Measurements from ENCODE around the gene CLPTM1L.
A peak's percentile ranks its signal among the peaks of the same experiment; 100 is the strongest.

The CLPTM1L gene

GRCh38 chr5:1359713-1360112, 14.8 kb upstream of the CLPTM1L start:
- H2BK5ac ChIP-seq (ENCODE audit: low read length): no peak overlapping the region
- H4K8ac ChIP-seq (ENCODE audit: low read depth, low read length): no peak overlapping the region
- no peak overlapping the region for H3K23ac ChIP-seq (ENCODE audit: low read depth, low read length, poor library complexity)
- no peak overlapping the region for H2BK120ac ChIP-seq (ENCODE audit: low read depth, low read length)
- no peak overlapping the region for H3K4me3 ChIP-seq (ENCODE audit: low read length in 2 of 2)
- no peak overlapping the region for H3K14ac ChIP-seq (ENCODE audit: low read length)
- no peak overlapping the region for H2AK5ac ChIP-seq (ENCODE audit: low read depth, low read length)
- H3K9me3 ChIP-seq (replicated peaks in 1 of 2; ENCODE audit: control insufficient read depth in 2 of 2, insufficient read depth in 1 of 2, low read depth in 1 of 2, low read length in 2 of 2): no peaks in the 10 kb centered on the region
- no peaks in the 10 kb centered on the region for H3K4me1 ChIP-seq (ENCODE audit: control insufficient read depth in 2 of 2, insufficient read depth in 1 of 2, low read depth in 1 of 2, low read length in 2 of 2)
- no peak overlapping the region for H2BK15ac ChIP-seq (ENCODE audit: low read length)
- peaks cover 0 to 67% (median 0%) of the 10 kb centered on the region in 3 experiments for H3K27me3 ChIP-seq (ENCODE audit: control insufficient read depth in 3 of 3, insufficient read depth in 3 of 3, low read depth in 1 of 3, low read length in 3 of 3)
- H2BK12ac ChIP-seq (ENCODE audit: low read length): no peak overlapping the region
- H3K36me3 ChIP-seq (replicated peaks in 1 of 2; ENCODE audit: control insufficient read depth in 2 of 2, insufficient read depth in 2 of 2, low read length in 2 of 2): no peaks in the 10 kb centered on the region
- H3K4ac ChIP-seq (ENCODE audit: low read length): no peak overlapping the region
- peaks cover 2% of the 10 kb centered on the region for H3K79me1 ChIP-seq (ENCODE audit: low read depth, low read length)
- no peak overlapping the region for H3K9ac ChIP-seq (ENCODE audit: low read depth, low read length, poor library complexity)
- no peak overlapping the region for H3K4me2 ChIP-seq (ENCODE audit: insufficient read depth, low read length, poor library complexity, severe bottlenecking)
- no peak overlapping the region for H3K18ac ChIP-seq (ENCODE audit: low read length)
- H4K91ac ChIP-seq (ENCODE audit: low read depth, low read length, poor library complexity): no peak overlapping the region
- no peak for DNase-seq (ENCODE audit: low spot score)
- WGBS, 2 donors (ENCODE audit: extremely low coverage in 2 of 2, insufficient read length in 2 of 2, insufficient replicate concordance in 1 of 2): no CpG with 5 or more reads among the region's 11 CpGs
- no peak overlapping the region for H2AFZ ChIP-seq (ENCODE audit: low read length)
- no peak overlapping the region for H3K27ac ChIP-seq (replicated peaks; ENCODE audit: low read length)

- H3K4me1 ChIP-seq (ENCODE audit: control insufficient read depth in 2 of 2, insufficient read depth in 1 of 2, low read depth in 1 of 2, low read length in 2 of 2): no peaks in the 10 kb centered on the region
- H3K18ac ChIP-seq (ENCODE audit: low read length): peak overlapping the region; percentile 76
- H3K27me3 ChIP-seq (ENCODE audit: control insufficient read depth in 3 of 3, insufficient read depth in 3 of 3, low read depth in 1 of 3, low read length in 3 of 3): peaks cover 0 to 64% (median 0%) of the 10 kb centered on the region in 3 experiments
- no peak overlapping the region for H2BK120ac ChIP-seq (ENCODE audit: low read depth, low read length)
- H3K14ac ChIP-seq (ENCODE audit: low read length): peak overlapping the region; percentile 82
- no peak overlapping the region for H2AFZ ChIP-seq (ENCODE audit: low read length)
- H3K23ac ChIP-seq (ENCODE audit: low read depth, low read length, poor library complexity): peak overlapping the region; percentile 55
- no peaks in the 10 kb centered on the region for H3K36me3 ChIP-seq (replicated peaks in 1 of 2; ENCODE audit: control insufficient read depth in 2 of 2, insufficient read depth in 2 of 2, low read length in 2 of 2)
- H3K27ac ChIP-seq (replicated peaks; ENCODE audit: low read length): no peak overlapping the region
- no peak overlapping the region for H4K91ac ChIP-seq (ENCODE audit: low read depth, low read length, poor library complexity)
- H2BK15ac ChIP-seq (ENCODE audit: low read length): no peak overlapping the region
- DNase-seq (ENCODE audit: low spot score): no peak
- H2BK12ac ChIP-seq (ENCODE audit: low read length): peak overlapping the region; percentile 22
- H3K9ac ChIP-seq (ENCODE audit: low read depth, low read length, poor library complexity): no peak overlapping the region
- no peak overlapping the region for H2BK5ac ChIP-seq (ENCODE audit: low read length)
- H3K9me3 ChIP-seq (replicated peaks in 1 of 2; ENCODE audit: control insufficient read depth in 2 of 2, insufficient read depth in 1 of 2, low read depth in 1 of 2, low read length in 2 of 2): no peaks in the 10 kb centered on the region
- no peak overlapping the region for H3K4me2 ChIP-seq (ENCODE audit: insufficient read depth, low read length, poor library complexity, severe bottlenecking)
- no peak overlapping the region for H4K8ac ChIP-seq (ENCODE audit: low read depth, low read length)
- no peak overlapping the region for H3K4me3 ChIP-seq (ENCODE audit: low read length in 2 of 2)
- no peak overlapping the region for H3K4ac ChIP-seq (ENCODE audit: low read length)
- H2AK5ac ChIP-seq (ENCODE audit: low read depth, low read length): peak overlapping the region; percentile 88
- peaks cover 2% of the 10 kb centered on the region for H3K79me1 ChIP-seq (ENCODE audit: low read depth, low read length)
- no CpG with 5 or more reads among the region's 31 CpGs for WGBS, 2 donors (ENCODE audit: extremely low coverage in 2 of 2, insufficient read length in 2 of 2, insufficient replicate concordance in 1 of 2)
Measured at GRCh38 chr5:1359031-1359645, 14.2 kb upstream of the CLPTM1L start.

- peak overlapping the region; percentile 53 for H3K4ac ChIP-seq (ENCODE audit: low read length)
- H2BK120ac ChIP-seq (ENCODE audit: low read depth, low read length): no peak overlapping the region
- no peak overlapping the region for H3K4me2 ChIP-seq (ENCODE audit: insufficient read depth, low read length, poor library complexity, severe bottlenecking)
- no peak for DNase-seq (ENCODE audit: low spot score)
- no peak overlapping the region for H2AFZ ChIP-seq (ENCODE audit: low read length)
- peaks cover 0 to 59% (median 0%) of the 10 kb centered on the region in 3 experiments for H3K27me3 ChIP-seq (ENCODE audit: control insufficient read depth in 3 of 3, insufficient read depth in 3 of 3, low read depth in 1 of 3, low read length in 3 of 3)
- H3K9ac ChIP-seq (ENCODE audit: low read depth, low read length, poor library complexity): no peak overlapping the region
- H3K4me3 ChIP-seq (ENCODE audit: low read length in 2 of 2): no peak overlapping the region
- H3K14ac ChIP-seq (ENCODE audit: low read length): peak overlapping the region; percentile 38
- no peak overlapping the region for H4K91ac ChIP-seq (ENCODE audit: low read depth, low read length, poor library complexity)
- no peaks in the 10 kb centered on the region for H3K4me1 ChIP-seq (ENCODE audit: control insufficient read depth in 2 of 2, insufficient read depth in 1 of 2, low read depth in 1 of 2, low read length in 2 of 2)
- peaks cover 2% of the 10 kb centered on the region for H3K79me1 ChIP-seq (ENCODE audit: low read depth, low read length)
- H2BK5ac ChIP-seq (ENCODE audit: low read length): no peak overlapping the region
- peak overlapping the region; percentile 76 for H3K18ac ChIP-seq (ENCODE audit: low read length)
- no peak overlapping the region for H4K8ac ChIP-seq (ENCODE audit: low read depth, low read length)
- no peaks in the 10 kb centered on the region for H3K9me3 ChIP-seq (replicated peaks in 1 of 2; ENCODE audit: control insufficient read depth in 2 of 2, insufficient read depth in 1 of 2, low read depth in 1 of 2, low read length in 2 of 2)
- peak overlapping the region; percentile 55 for H3K23ac ChIP-seq (ENCODE audit: low read depth, low read length, poor library complexity)
- no CpG with 5 or more reads among the region's 10 CpGs for WGBS, 2 donors (ENCODE audit: extremely low coverage in 2 of 2, insufficient read length in 2 of 2, insufficient replicate concordance in 1 of 2)
- peak overlapping the region; percentile 41 for H2BK12ac ChIP-seq (ENCODE audit: low read length)
- H3K27ac ChIP-seq (replicated peaks; ENCODE audit: low read length): no peak overlapping the region
- H2AK5ac ChIP-seq (ENCODE audit: low read depth, low read length): peak overlapping the region; percentile 88
- H3K36me3 ChIP-seq (replicated peaks in 1 of 2; ENCODE audit: control insufficient read depth in 2 of 2, insufficient read depth in 2 of 2, low read length in 2 of 2): no peaks in the 10 kb centered on the region
- H2BK15ac ChIP-seq (ENCODE audit: low read length): no peak overlapping the region
Measured at GRCh38 chr5:1358726-1359025, 13.8 kb upstream of the CLPTM1L start.

DNA sequence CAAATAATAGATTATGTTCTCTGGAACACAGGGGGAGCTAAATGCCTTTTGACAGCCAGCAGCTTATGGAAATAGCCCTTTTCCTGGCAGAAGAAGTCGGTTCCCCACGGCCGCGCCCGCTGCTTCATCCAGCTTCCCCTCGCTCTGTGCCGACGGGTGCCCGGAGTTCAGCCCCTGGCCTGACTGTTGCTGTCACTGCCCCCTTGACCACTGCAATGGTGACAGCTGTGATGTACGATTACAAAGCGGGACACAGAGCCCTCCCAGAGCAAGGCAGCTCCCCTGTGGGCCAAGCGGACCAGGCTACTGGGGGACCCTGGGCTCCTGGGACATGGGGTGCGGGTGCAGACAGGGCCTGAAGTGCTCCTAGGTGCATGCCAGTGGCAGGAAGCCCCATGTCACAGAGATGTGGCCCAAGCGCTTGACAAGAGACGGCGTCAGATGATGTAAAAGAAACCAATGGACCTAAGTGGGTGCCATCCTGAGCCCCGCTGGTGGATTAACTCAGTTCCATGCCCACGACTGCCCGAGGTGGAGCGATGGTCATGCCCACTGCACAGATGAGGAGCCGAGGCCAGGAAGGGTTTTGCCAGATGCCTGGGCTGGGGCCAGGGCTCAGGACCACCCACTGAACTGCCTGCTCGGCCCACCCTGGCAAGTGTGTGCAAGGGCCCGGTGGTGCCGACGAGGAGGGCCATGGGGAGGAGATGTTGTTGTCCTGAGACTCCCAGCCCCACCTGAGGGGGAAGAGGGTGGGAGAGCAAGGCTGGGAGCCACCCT, 13.2 kb upstream of the CLPTM1L start:
- no peak overlapping the region for H2BK15ac ChIP-seq (ENCODE audit: low read length)
- H2BK120ac ChIP-seq (ENCODE audit: low read depth, low read length): no peak overlapping the region
- no peak overlapping the region for H3K14ac ChIP-seq (ENCODE audit: low read length)
- no peak overlapping the region for H3K4ac ChIP-seq (ENCODE audit: low read length)
- H3K18ac ChIP-seq (ENCODE audit: low read length): no peak overlapping the region
- H3K9ac ChIP-seq (ENCODE audit: low read depth, low read length, poor library complexity): no peak overlapping the region
- H3K9me3 ChIP-seq (replicated peaks in 1 of 2; ENCODE audit: control insufficient read depth in 2 of 2, insufficient read depth in 1 of 2, low read depth in 1 of 2, low read length in 2 of 2): no peaks in the 10 kb centered on the region
- H2AK5ac ChIP-seq (ENCODE audit: low read depth, low read length): peak overlapping the region; percentile 88
- H4K91ac ChIP-seq (ENCODE audit: low read depth, low read length, poor library complexity): no peak overlapping the region
- H3K27ac ChIP-seq (replicated peaks; ENCODE audit: low read length): no peak overlapping the region
- peak overlapping the region; percentile 41 for H2BK12ac ChIP-seq (ENCODE audit: low read length)
- no peak overlapping the region for H3K4me3 ChIP-seq (ENCODE audit: low read length in 2 of 2)
- peaks cover 2% of the 10 kb centered on the region for H3K79me1 ChIP-seq (ENCODE audit: low read depth, low read length)
- no peak overlapping the region for H3K4me2 ChIP-seq (ENCODE audit: insufficient read depth, low read length, poor library complexity, severe bottlenecking)
- no CpG with 5 or more reads among the region's 25 CpGs for WGBS, 2 donors (ENCODE audit: extremely low coverage in 2 of 2, insufficient read length in 2 of 2, insufficient replicate concordance in 1 of 2)
- H4K8ac ChIP-seq (ENCODE audit: low read depth, low read length): no peak overlapping the region
- H2AFZ ChIP-seq (ENCODE audit: low read length): no peak overlapping the region
- no peaks in the 10 kb centered on the region for H3K36me3 ChIP-seq (replicated peaks in 1 of 2; ENCODE audit: control insufficient read depth in 2 of 2, insufficient read depth in 2 of 2, low read length in 2 of 2)
- no peak overlapping the region for H2BK5ac ChIP-seq (ENCODE audit: low read length)
- DNase-seq (ENCODE audit: low spot score): no peak
- H3K27me3 ChIP-seq (ENCODE audit: control insufficient read depth in 3 of 3, insufficient read depth in 3 of 3, low read depth in 1 of 3, low read length in 3 of 3): peaks cover 0 to 54% (median 0%) of the 10 kb centered on the region in 3 experiments
- no peaks in the 10 kb centered on the region for H3K4me1 ChIP-seq (ENCODE audit: control insufficient read depth in 2 of 2, insufficient read depth in 1 of 2, low read depth in 1 of 2, low read length in 2 of 2)
- peak overlapping the region; percentile 55 for H3K23ac ChIP-seq (ENCODE audit: low read depth, low read length, poor library complexity)
